ENCODE data around the gene CDY2B.
"Not testable (repeated sequence)": the region's sequence is repeated elsewhere in the genome, so short reads cannot be mapped to it uniquely, and the experiment has no call there.

CDY2B gene

GRCh38 chrY:17880120-17880519 lies at the start of gene CDY2B:
Gene CDY2B, minus strand, starts transcription at chrY:17880220. Its CDS starts 328 bp downstream, at chrY:17879892.
- not testable (repeated sequence) for FAIRE-seq

GRCh38 chrY:17908009-17908408 lies 28.0 kb upstream of the CDY2B start:
- not testable (repeated sequence) for FAIRE-seq

- not testable (repeated sequence) for FAIRE-seq
Measured at GRCh38 chrY:17907351-17907750, 27.3 kb upstream of the CDY2B start.

GRCh38 chrY:17881697-17882096 lies 1.7 kb upstream of the CDY2B start:
- not testable (repeated sequence) for FAIRE-seq

GRCh38 chrY:17876767-17877166 lies 3.3 kb downstream of the CDY2B start:
- not testable (repeated sequence) for FAIRE-seq

- FAIRE-seq = not testable (repeated sequence)
Measured at GRCh38 chrY:17875401-17875800, 4.6 kb downstream of the CDY2B start.

- FAIRE-seq = not testable (repeated sequence)
Measured at GRCh38 chrY:17871194-17871903, 8.7 kb downstream of the CDY2B start.

GRCh38 chrY:17870737-17871136 lies 9.3 kb downstream of the CDY2B start:
- not testable (repeated sequence) for FAIRE-seq

GRCh38 chrY:17867850-17868249 lies 12.2 kb downstream of the CDY2B start:
- FAIRE-seq = not testable (repeated sequence)

GRCh38 chrY:17860634-17861033 lies 19.4 kb downstream of the CDY2B start:
- not testable (repeated sequence) for FAIRE-seq

- FAIRE-seq = not testable (repeated sequence)
Measured at GRCh38 chrY:17856963-17857848, 22.8 kb downstream of the CDY2B start.

GRCh38 chrY:17856508-17856907 lies 23.5 kb downstream of the CDY2B start:
- not testable (repeated sequence) for FAIRE-seq

- FAIRE-seq = not testable (repeated sequence)
Measured at GRCh38 chrY:17849131-17849530, 30.9 kb downstream of the CDY2B start.

- not testable (repeated sequence) for FAIRE-seq
Measured at GRCh38 chrY:17832149-17832548, 47.9 kb downstream of the CDY2B start.
